ENCODE results near the gene CAPN10.

Gene CAPN10

GRCh38 chr2:240569998-240570530 lies 16.5 kb upstream of the CAPN10 start:
- no peak for DNase-seq
- H3K9me3 Mint-ChIP-seq: no peaks in the 10 kb centered on the region
- H3K27ac Mint-ChIP-seq: no peak overlapping the region
- no peaks in the 10 kb centered on the region for H3K36me3 Mint-ChIP-seq (ENCODE audit: low read depth)
- H3K4me3 Mint-ChIP-seq: no peak overlapping the region
- H3K4me1 Mint-ChIP-seq: peaks cover 24% of the 10 kb centered on the region
- H3K27me3 Mint-ChIP-seq (ENCODE audit: low read depth, poor library complexity): peaks cover 28% of the 10 kb centered on the region
- no peak for TF ChIP-seq CTCF (IDR thresholded peaks at IDR 0.05)

- peaks cover 28% of the 10 kb centered on the region for H3K27me3 Mint-ChIP-seq (ENCODE audit: low read depth, poor library complexity)
- H3K36me3 Mint-ChIP-seq (ENCODE audit: low read depth): no peaks in the 10 kb centered on the region
- no peak overlapping the region for H3K4me3 Mint-ChIP-seq
- peaks cover 23% of the 10 kb centered on the region for H3K4me1 Mint-ChIP-seq
- DNase-seq: no peak
- H3K27ac Mint-ChIP-seq: no peak overlapping the region
- H3K9me3 Mint-ChIP-seq: no peaks in the 10 kb centered on the region
- TF ChIP-seq CTCF (IDR thresholded peaks at IDR 0.05): no peak
Measured at GRCh38 chr2:240570531-240571313, 15.8 kb upstream of the CAPN10 start.

GRCh38 chr2:240571314-240571973 lies 15.1 kb upstream of the CAPN10 start:
- H3K9me3 Mint-ChIP-seq: no peaks in the 10 kb centered on the region
- peaks cover 15% of the 10 kb centered on the region for H3K4me1 Mint-ChIP-seq
- no peak overlapping the region for H3K4me3 Mint-ChIP-seq
- no peak for TF ChIP-seq CTCF (IDR thresholded peaks at IDR 0.05)
- H3K36me3 Mint-ChIP-seq (ENCODE audit: low read depth): no peaks in the 10 kb centered on the region
- peaks cover 23% of the 10 kb centered on the region for H3K27me3 Mint-ChIP-seq (ENCODE audit: low read depth, poor library complexity)
- H3K27ac Mint-ChIP-seq: no peak overlapping the region
- peak; percentile 3 for DNase-seq

GRCh38 chr2:240572141-240573031 lies 14.1 kb upstream of the CAPN10 start:
- H3K4me3 Mint-ChIP-seq: no peak overlapping the region
- H3K4me1 Mint-ChIP-seq: peaks cover 11% of the 10 kb centered on the region
- no peak overlapping the region for H3K27ac Mint-ChIP-seq
- H3K36me3 Mint-ChIP-seq (ENCODE audit: low read depth): no peaks in the 10 kb centered on the region
- peaks cover 16% of the 10 kb centered on the region for H3K27me3 Mint-ChIP-seq (ENCODE audit: low read depth, poor library complexity)
- H3K9me3 Mint-ChIP-seq: no peaks in the 10 kb centered on the region
- no peak for DNase-seq
- no peak for TF ChIP-seq CTCF (IDR thresholded peaks at IDR 0.05)

- no peak for DNase-seq
- no peak overlapping the region for H3K4me3 Mint-ChIP-seq
- H3K27ac Mint-ChIP-seq: no peak overlapping the region
- no peaks in the 10 kb centered on the region for H3K36me3 Mint-ChIP-seq (ENCODE audit: low read depth)
- H3K9me3 Mint-ChIP-seq: no peaks in the 10 kb centered on the region
- peaks cover 5% of the 10 kb centered on the region for H3K4me1 Mint-ChIP-seq
- no peak for TF ChIP-seq CTCF (IDR thresholded peaks at IDR 0.05)
- H3K27me3 Mint-ChIP-seq (ENCODE audit: low read depth, poor library complexity): peaks cover 9% of the 10 kb centered on the region
Measured at GRCh38 chr2:240573071-240573515, 13.4 kb upstream of the CAPN10 start.
